ENCODE measurements around the gene FRAS1. TPM values are rescaled to one million over a fixed set of nuclear protein-coding genes. Genes with fewer than 3 reads are reported as not detected.

FRAS1 gene
- total RNA-seq, 4 donors from 2014 or later = 3.4 to 11.7 (median 4.2) TPM

GRCh38 chr4:78020677-78021076 is 36.4 kb upstream of the FRAS1 start:
- Histone ChIP-seq H3K9me3 (no peaks in the 10 kb centered on the region), H3K27me3 (no peaks in the 10 kb centered on the region), H3K27ac (no peak overlapping the region), H3K4me3 (no peak overlapping the region), H3K4me1 (no peaks in the 10 kb centered on the region), H3K36me3 (no peaks in the 10 kb centered on the region)
- no peak for ATAC-seq
- 95 to 100% methylated on average over 4 of the region's 4 CpGs for WGBS, 2 donors (ENCODE audit: low coverage in 1 of 2)
- TF ChIP-seq POLR2A (IDR thresholded peaks at IDR 0.05) (no peak), EP300 (IDR thresholded peaks at IDR 0.05) (no peak), POLR2AphosphoS5 (IDR thresholded peaks at IDR 0.05) (no peak), CTCF (IDR thresholded peaks at IDR 0.05) (no peak)

GRCh38 chr4:78022517-78022916 is 34.6 kb upstream of the FRAS1 start:
- H3K9me3 ChIP-seq = no peaks in the 10 kb centered on the region
- no peaks in the 10 kb centered on the region for H3K27me3 ChIP-seq
- H3K4me1 ChIP-seq = no peaks in the 10 kb centered on the region
- H3K27ac ChIP-seq = no peak overlapping the region
- H3K4me3 ChIP-seq = no peak overlapping the region
- WGBS, 2 donors (ENCODE audit: low coverage in 1 of 2) = 72 to 79% methylated on average over 2 of the region's 2 CpGs
- no peaks in the 10 kb centered on the region for H3K36me3 ChIP-seq
- TF ChIP-seq CTCF (IDR thresholded peaks at IDR 0.05) = no peak
- TF ChIP-seq POLR2AphosphoS5 (IDR thresholded peaks at IDR 0.05) = no peak
- TF ChIP-seq POLR2A (IDR thresholded peaks at IDR 0.05) = no peak
- TF ChIP-seq EP300 (IDR thresholded peaks at IDR 0.05) = no peak
- ATAC-seq = no peak

GRCh38 chr4:78024085-78024484 is 33.0 kb upstream of the FRAS1 start:
- Histone ChIP-seq H3K36me3 (no peaks in the 10 kb centered on the region), H3K4me3 (no peak overlapping the region), H3K4me1 (no peaks in the 10 kb centered on the region), H3K27me3 (no peaks in the 10 kb centered on the region), H3K9me3 (no peaks in the 10 kb centered on the region), H3K27ac (no peak overlapping the region)
- ATAC-seq = no peak
- WGBS, 2 donors (ENCODE audit: low coverage in 1 of 2) = 24 to 53% methylated on average over 1 of the region's 1 CpG
- no peak for TF ChIP-seq CTCF (IDR thresholded peaks at IDR 0.05)
- no peak for TF ChIP-seq POLR2A (IDR thresholded peaks at IDR 0.05)
- no peak for TF ChIP-seq EP300 (IDR thresholded peaks at IDR 0.05)
- TF ChIP-seq POLR2AphosphoS5 (IDR thresholded peaks at IDR 0.05) = no peak

GRCh38 chr4:78024576-78025091 is 32.5 kb upstream of the FRAS1 start:
- no peak for ATAC-seq

More at GRCh38 chr4:78024576-78025091, 32.5 kb upstream of the FRAS1 start:
- Histone ChIP-seq H3K27me3 (no peaks in the 10 kb centered on the region), H3K9me3 (no peaks in the 10 kb centered on the region), H3K27ac (no peak overlapping the region), H3K4me3 (no peak overlapping the region), H3K4me1 (no peaks in the 10 kb centered on the region), H3K36me3 (no peaks in the 10 kb centered on the region)
- TF ChIP-seq POLR2A (IDR thresholded peaks at IDR 0.05) (no peak), CTCF (IDR thresholded peaks at IDR 0.05) (no peak), POLR2AphosphoS5 (IDR thresholded peaks at IDR 0.05) (no peak), EP300 (IDR thresholded peaks at IDR 0.05) (no peak)
- 83 to 95% methylated on average over 3 of the region's 3 CpGs for WGBS, 2 donors (ENCODE audit: low coverage in 1 of 2)
